Activated CD4-positive, CD25-positive, alpha-beta regulatory T cell treated with anti-CD3 and anti-CD28 coated beads, Interleukin-2, amount 50 U/mL, for 16 hours (primary cell): ENCODE data around the gene CD300LB.
"Not testable (repeated sequence)": the region's sequence is repeated elsewhere in the genome, so short reads cannot be mapped to it uniquely, and the experiment has no call there.

ENCODE experiments used
- DNase-seq: peaks from one replicate; pipeline ENCODE4 v3.0.0-alpha.2; 2020; ENCODE audit warnings: low read depth, low spot score

CD300LB gene

DNA sequence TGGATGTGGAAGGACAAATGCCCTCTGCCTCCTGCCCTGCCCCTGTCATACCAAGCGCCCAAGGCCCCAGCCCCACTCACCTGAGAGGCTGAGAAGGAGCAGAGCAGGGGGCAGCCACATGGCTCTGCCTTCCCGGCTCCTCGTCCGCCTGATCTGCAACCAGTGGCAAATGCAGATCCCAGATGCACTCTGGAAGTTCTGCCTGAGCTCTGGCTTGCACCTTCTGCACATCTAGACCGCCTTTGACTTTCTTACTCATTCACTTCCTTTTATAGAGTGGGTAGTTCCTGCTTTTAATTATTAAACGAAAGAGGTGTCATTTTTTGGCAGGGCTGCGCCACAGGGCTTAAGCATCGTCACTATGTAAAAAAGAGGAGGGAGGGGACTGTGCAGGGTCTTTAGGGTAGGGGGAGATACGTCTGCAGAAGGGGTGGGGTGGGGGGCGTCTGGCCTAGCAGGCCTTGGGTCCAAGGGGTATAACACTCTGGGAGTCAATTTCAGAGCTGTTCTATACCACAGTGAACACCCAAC, at the start of gene CD300LB:
TSS of gene CD300LB (minus strand) at position 245 of the 531 bp plus-strand sequence. CDS start at position 120, 125 bp downstream.
- DNase-seq: no peak

DNA sequence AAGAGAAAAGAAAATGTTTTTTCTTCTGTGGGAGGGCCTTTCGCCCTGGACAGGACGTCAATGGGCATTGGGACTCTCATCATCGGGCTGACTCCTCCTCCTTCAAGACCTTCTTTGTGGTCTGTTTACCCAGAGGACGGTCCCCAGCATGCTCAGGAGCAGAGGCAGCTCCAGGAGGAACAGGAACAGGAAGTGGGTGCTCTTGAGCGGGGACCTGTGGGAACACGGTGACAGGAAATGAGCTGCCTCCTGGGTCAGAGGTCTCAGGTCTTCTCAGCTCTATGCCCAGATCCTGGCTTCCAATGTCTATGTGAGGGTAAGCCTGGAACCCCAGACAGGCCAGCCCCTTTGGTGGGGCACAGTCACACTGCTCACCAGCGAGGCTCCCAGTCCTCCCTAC, 48.6 kb upstream of the CD300LB start:
- DNase-seq: no peak

DNA sequence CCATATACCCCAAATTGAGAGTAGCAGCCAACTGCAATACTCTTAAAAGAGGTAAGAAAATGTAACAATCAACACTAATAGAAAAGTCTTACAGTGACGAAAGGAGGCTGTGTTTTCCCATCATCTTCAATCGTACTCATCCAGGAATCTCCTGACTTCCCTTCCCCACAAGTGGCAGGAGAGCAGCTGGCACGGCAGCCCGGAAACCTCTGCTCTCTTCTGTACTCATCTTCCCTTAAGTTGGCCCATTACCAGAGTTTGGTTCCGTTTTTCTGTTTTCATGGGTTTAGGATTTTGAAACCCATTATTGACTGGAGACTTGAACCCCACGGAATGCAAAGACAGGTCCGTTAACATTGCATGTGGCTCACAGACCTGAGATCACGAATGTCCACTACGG, 47.7 kb upstream of the CD300LB start:
- DNase-seq: no peak

DNA sequence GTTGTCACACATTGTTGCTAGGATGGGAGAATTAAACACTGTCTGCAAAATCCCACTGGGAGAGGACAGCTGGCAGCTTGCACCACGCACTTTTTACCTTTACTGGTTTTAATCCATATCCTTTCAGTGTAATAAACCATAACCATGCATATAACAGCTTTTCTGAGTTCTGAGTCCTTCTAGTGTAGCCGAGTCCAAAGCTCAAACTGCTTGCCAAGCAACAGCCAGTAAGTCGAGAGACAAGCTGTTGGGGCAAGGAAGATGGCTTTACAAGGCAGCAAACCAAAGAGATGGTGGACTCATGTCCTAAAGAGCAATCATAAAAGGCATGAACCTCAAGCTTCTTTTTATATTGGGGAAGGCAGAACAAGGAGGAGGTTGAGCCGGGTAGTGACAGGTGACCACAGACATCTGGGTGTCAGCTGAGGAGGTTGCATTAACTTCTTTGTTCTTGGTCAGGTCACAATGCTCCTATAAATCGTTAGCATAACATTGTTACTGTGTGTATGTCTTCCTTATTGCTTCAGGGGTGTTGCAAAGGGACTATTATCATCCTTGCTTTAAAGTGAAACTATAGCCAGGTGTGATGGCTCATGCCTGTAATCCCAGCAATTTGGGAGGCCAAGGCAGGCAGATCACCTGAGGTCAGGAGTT, 43.3 kb upstream of the CD300LB start:
- DNase-seq: no peak

DNA sequence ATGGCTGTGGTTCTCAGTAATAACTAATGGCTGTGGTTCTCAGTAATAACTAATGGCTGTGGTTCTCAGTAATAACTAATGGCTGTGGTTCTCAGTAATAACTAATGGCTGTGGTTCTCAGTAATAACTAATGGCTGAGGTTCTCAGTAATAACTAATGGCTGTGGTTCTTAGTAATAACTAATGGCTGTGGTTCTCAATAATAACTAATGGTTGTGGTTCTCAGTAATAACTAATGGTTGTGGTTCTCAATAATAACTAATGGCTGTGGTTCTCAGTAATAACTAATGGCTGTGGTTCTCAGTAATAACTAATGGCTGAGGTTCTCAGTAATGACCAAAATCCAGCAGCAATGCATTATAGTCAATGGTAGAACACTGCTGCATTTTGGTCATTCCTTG, 42.4 kb upstream of the CD300LB start:
- DNase-seq: not testable (repeated sequence)

DNA sequence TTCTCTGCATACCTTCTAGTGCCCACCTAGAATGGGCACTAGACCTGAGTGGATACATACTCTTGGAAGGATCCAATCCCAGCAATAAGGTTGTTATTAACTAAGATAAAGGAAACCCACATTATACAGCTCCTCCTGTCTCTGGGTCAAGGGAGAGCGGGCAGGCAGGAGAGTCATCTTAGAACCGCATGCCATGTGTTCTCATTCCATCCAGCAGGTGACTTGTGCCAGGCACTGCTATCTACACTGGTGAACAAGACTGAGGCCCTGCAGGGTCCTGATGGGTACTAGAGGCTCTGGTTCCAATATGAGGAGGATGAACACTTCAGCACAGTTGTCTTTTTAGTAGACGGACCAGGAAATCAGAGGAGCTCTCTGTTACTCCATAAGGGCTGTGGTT, 41.9 kb upstream of the CD300LB start:
- DNase-seq: no peak

DNA sequence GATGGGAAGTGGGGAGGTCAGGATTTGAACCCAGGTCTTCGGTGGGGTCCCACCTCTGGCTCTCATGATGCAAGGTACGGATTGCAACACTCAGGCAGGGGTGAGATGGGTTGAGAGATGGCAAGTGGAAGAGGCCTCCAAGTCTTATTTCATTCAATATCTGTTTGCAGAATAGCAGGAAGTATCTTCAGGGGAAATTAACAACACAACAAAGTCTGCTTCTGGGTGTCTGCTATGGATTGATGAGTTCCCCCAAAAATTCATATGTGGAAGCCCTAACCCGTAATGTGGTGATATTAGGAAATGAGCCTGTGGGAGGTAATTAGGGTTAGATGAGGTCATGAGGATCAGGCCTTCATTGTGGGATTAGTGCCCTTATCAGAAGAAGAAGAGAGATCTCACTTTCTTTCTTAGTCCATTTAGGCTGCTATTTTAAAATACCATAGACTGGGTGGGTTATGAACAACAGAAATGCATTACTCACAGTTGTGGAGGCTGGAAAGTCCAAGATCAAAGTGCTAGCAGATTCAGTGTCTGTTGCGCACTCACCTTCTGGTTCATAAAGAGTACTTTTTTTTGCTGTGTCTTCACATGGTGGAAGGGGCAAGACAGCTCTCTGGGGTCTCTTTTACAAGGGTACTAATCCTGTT, 40.5 kb upstream of the CD300LB start:
- DNase-seq: no peak

DNA sequence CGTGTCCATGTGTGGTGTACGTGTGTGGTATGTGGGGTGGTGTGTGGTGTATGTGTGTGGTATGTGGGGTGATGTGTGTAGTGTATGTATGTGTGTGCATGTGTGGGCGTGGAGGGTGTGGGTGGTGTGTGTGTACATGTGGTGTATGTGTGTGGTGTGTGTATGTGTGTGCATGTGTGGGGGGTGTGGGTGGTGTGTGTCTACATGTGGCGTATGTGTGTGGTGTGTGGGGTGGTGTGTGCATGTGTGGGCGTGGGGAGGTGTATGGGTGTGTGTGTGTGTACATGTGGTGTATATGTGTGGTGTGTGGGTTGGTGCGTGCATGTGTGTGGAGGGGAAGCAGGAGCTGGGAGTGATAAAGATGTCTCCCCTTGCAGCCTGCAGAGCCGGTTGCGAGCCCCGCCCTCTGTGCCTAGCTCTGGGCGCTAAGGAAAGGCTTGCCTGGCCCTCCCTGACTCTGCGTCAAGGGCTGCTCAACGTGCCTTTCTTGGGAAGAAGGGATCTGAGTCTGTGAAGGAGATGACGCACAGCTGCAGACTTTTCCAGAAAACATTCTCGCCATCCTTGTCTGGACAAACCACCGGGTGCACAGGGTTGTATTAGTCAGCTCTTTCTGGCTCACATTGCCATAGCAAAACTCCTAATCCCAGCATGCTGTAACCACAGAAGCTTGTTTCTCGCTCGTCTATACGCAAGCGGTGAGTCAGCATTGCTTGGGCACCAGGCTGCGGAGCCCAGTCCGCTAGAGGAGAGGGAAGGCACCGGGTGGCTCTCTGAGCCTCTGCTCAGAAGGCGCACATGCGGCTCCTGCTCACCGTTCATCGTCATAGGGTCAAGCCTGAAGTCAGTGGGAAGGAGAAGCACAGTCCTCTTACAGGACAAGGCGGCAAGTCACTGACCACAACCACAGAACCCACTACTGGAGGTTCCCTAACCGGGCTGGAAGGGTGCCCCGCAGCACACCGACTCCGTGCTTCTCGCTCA, 38.0 kb upstream of the CD300LB start:
- DNase-seq: no peak

DNA sequence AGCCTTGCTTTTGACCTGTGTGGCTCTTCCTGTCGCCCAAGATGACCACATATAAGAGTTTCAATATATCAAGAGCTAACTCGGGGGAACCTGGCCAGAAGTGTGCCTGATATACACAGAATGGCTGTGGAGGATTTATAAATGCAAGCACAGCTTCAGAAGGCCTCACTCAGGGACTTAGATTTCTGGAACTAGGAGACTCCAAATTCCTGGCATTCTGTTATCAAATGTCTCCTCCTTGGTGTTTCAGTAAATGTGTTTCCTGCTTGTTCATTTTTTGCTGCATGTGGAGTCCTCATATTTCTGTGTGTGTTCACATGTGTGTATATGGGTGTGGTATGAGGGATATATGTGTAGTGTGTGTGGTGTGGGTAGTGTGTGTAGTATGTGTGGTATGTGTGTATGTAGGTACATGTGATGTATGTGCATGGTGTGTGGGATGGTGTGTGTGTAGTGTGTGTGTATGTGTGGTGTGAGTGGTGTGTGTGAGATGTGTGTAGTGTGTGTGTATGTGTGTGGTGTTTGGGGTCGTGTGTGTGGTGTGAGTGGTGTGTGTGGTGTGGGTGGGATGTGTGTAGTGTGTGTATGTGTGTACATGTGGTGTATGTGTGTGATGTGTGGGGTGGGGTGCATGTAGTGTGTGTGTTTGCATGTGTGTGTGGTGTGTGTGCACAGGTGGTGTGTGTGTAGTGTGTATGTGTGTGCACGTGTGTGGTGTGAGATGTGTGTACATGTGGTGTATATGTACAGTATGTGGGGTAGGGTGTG, 37.0 kb upstream of the CD300LB start:
- DNase-seq: no peak

DNA sequence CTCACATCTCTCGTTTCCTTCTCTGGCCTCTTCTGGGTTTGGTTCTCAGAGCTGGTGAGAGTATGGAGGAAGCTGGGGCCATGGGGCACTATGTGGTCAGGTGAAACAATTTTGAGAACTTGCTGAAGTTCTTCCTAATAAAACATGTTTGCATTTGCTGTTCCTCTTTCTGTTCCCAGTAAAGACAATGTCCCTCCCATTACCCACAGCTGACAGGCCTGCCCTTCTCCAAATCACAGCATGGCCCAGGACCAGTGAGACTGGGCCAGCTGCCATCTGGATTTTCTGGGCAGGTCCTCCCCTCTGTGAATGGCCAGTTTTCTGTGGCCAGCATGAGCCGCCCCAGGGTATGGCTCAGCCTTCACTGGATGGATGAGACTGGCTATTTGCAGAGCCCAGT, 36.1 kb upstream of the CD300LB start, which contains the start of gene CD300H:
TSS of gene CD300H (minus strand) at position 113 of the 400 bp plus-strand sequence.
- no peak for DNase-seq

DNA sequence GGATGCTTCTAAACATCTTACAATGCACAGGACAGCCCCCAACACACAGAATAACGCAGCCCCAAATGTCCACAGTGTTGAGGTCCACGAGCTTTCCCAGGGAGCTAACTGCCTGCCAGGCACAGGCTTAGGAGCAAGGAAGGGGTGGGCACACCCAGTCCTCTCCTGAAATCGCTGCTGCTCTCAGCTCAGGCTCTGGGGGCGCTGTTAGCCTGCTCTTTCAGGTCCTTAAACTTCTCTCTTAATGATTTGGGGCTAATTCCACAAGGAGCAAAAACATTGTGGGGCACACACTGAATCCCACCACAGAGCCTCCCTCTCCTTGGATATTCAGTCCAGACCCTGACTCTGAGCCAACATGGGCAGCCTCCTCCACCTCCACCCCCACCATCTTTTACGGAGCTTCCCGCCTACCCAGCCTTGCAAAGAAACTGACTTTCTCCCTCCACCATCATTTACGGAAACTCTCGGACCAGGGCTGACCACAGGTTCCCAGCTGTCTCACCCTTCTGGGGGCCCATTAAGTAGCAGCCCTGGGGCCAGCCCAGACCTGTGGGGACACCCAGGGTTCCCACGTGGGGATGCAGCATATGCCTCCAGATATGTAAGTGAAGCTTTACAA, 35.0 kb upstream of the CD300LB start:
- no peak for DNase-seq

DNA sequence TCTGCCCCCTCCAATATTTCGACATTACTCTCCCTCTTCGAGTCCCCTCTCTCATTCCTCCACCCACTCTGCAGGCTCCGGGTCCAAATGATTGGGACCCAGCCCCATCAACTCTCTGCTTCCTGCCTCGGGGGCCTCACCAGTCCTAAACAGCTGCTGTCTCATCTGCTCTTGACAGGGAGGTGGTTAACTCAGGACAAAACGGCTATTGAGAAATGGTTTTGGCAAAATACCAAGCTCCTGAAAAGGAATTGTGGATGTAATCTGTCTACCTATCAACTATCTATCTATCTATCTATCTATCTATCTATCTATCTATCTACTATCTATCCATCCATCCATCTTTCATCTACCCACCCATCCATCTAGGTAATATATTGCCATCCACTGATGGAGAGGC, 33.9 kb upstream of the CD300LB start:
- DNase-seq: no peak

DNA sequence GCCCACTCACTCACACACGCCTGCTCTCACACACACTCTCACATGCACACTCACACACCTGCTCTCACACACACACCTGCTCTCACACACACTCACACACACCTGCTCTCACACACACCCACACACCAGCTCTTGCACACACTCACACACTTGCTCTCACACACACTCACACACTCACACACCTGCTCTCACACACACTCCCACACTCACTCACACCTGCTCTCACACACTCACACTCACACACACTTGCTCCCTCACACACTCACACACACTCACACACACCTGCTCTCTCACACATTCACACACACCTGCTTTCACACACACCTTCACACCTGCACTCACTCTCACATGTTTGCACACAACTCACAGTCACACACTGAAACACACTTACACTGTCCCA, 32.1 kb upstream of the CD300LB start:
- DNase-seq: no peak

DNA sequence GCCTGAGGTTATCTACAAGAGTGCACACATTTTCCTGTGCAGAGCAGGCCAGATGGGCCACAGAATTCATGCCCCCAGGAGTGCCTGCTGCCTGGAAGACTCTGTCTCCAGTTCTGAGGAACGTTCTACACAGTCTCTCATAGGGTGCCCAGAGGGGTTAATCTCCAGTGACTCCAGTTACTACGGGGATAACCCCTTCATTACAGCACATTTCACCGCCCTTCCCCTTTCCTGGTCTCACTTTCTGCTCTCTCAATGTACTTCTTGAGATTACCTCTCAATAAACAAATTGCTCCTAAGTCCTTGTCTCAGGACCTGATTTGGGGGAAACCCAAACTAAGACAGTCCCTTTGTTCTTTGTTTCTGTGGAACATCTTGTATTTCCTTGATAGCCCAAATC, 30.3 kb upstream of the CD300LB start:
- no peak for DNase-seq

DNA sequence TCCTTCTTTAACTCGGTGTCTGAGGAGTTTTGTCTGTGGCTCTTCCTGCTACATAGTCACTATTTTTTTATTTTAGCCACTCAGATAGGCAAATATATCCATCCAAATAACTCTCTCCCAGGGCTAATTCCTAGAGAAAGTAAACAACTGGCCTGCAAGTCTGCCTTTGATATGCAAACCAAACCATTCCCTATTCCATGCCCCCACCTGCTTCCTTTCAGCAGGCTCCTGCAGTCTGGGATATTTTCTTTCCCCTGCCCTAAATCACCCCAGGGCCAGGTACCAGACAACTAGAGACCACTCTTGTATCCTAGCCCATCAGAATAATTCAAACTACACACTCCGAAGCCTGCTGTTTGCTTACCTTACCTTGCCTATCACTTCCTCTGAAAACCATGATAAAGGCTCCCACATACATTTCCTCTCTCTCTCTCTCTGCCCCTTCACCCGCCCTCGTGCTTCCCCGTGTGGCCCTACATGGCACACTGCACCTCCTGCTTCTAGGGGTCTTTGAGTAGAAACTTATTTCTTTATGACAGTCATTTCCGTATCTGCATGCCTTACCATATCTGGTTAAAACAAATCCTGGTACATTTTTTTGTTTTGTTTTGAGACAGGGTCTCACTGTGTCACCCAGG, 27.7 kb upstream of the CD300LB start:
- DNase-seq: no peak

DNA sequence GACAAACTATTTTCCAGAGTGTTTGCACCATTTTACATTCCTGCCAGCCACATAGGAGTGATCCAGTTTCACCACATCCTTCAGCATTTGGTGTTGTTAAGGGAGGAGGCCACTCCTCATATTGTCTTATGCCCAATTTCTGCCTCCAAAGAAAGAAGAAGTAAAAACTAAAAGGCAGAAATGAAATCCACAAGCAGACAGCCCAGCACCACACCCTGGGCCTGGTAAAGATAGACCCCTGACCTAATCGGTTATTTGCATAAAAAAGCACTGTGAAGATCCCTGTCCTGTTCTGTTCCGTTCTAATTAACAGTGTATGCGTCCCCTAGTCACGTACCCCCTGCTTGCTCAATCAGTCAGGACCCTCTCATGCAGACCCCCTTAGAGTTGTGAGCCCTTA, 27.1 kb upstream of the CD300LB start:
- DNase-seq: not testable (repeated sequence)

DNA sequence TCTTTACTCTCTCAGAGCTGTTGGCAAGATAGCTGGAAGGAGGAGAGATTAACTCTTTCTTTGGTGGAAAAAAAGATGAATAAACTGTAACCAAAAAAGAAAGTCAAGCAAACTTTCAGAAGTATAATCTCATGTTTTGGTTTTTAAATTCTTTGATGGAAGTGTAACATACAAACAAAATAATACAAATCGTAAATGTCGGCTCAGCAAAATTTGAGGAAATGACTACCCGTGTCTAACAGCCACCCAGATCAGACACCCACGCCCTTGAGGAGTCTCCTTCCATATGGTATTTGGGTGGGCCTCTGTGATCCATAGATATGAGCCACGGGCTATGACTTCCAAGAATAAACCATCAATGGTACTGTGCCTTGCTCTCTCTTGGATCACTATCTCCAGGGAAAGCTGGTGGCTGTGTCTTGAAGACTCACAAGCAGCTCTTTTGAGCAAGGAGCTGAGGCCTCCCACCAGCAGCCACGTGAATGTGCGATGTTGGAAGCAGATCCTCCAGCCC, 24.2 kb upstream of the CD300LB start:
- no peak for DNase-seq

DNA sequence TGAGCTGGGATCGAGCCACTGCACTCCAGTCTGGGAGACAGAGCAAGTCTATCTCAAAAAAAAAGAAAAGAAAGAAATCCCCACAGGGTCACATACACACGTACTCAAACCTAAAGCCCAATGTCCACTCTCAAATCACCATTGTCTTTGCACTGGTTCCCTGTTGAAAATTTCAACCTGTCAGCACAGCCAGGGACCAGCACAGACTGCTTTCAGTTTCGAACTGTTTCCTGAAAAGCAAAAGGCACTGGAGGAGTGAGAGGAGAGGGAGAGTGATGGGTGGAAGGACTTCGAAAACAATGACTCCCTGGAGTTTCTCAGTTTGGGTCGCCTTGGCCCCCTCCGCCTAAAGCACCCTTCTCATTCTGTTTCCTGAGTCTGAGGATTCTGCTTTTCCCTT, 23.6 kb upstream of the CD300LB start:
- no peak for DNase-seq

DNA sequence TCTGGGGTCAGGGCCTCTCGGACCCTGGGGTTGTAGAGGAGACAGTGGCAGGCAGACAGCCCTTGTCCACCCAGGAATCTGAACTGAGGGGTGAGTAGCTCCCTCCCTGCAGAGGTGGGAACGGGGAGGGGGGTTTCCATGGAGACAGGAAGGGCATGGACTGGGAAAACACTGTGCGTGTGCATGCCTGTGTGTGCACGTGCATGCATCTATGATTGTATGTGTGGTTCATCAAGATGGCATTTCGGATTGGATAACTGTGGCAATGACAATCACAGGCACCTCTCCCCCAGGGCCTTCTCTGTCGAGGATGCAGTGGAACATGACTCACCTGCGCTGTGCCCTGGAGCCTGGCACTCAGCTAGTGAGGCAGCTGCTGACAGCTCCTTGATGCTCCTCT, 20.8 kb upstream of the CD300LB start:
- no peak for DNase-seq

DNA sequence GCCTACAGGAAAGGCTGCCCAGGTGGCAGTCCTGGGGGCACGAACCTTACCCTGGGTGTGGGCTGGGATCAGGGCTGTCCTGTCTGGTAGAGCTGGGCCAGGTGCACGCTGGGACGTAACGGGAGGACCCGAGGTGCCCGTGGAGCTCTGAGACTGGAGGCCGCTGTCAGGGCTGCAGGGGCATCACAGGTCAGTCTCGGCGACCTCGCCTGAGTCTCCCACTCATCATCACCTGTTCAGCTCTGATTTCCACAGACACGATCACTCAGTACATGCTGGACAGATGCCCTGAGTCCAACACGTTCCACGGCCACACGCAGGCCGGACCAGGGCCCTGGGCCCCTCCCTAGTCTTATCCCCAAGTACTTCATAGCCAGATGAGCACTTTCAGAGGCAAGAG, 19.3 kb upstream of the CD300LB start:
- no peak for DNase-seq
